ENCODE results near the gene CAPN14.

DNA sequence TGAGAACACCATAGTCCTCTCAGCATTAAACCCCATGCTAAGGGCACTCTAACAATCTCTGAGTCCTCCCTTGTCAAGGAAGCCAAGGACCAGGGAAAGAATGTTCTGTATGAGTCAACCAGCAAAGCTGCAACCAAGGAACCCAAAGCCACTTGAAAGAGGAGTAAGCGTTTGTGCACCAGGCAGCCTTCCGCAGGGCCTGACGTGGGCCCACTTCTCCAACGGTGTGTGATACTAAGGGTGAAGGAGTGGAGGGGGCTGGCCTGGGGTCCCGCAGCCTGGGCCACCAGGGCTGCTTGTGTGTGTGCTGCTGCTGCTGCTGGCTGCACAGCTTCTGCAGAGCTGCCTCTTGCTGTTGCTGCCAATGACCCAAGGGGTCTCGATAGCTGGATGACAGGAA is 49.0 kb downstream of the CAPN14 start:
- TF ChIP-seq POLR2AphosphoS5 (IDR thresholded peaks at IDR 0.05) (no peak), CTCF (IDR thresholded peaks at IDR 0.05) (no peak), POLR2A (IDR thresholded peaks at IDR 0.05) (no peak)

Measured in transverse colon (tissue), 4 donors.